ENCODE data around the gene GMDS. TPM values are rescaled to one million over a fixed set of nuclear protein-coding genes. Genes with fewer than 3 reads are reported as not detected.

Gene GMDS
- total and polyA plus RNA-seq, 2 of the 13 experiments (the other 11 are each of a cell fraction or from before 2014, with no cell fraction given): 64.4 to 112 TPM

GRCh38 chr6:1608222-1609040, 637.0 kb downstream of the GMDS start (continued):
- TF ChIP-seq MAZ (IDR thresholded peaks at IDR 0.05; ENCODE audit: borderline replicate concordance, low read depth, low read length) (no peak), MAZ (CRISPR knock-in tag; IDR thresholded peaks at IDR 0.05; ENCODE audit: low read depth) (no peak), ZNF44 (CRISPR knock-in tag; IDR thresholded peaks at IDR 0.05) (no peak), MYPOP (CRISPR knock-in tag; IDR thresholded peaks at IDR 0.05) (no peak), TRAFD1 (CRISPR knock-in tag; IDR thresholded peaks at IDR 0.05; ENCODE audit: borderline replicate concordance) (no peak), MTA1 (CRISPR knock-in tag; IDR thresholded peaks at IDR 0.05; ENCODE audit: borderline replicate concordance) (0 out of 2 replicates have a peak, but pooled peaks have one; percentile 19), ATF2 (CRISPR knock-in tag; IDR thresholded peaks at IDR 0.05) (no peak), ZBTB34 (CRISPR knock-in tag; IDR thresholded peaks at IDR 0.05) (no peak), HMGXB3 (CRISPR knock-in tag; IDR thresholded peaks at IDR 0.05; ENCODE audit: borderline replicate concordance) (no peak), NFKB2 (CRISPR knock-in tag; IDR thresholded peaks at IDR 0.05; ENCODE audit: borderline replicate concordance) (no peak), DMAP1 (CRISPR knock-in tag; IDR thresholded peaks at IDR 0.05) (no peak), NFIB (CRISPR knock-in tag; IDR thresholded peaks at IDR 0.05; ENCODE audit: borderline replicate concordance) (no peak), ADNP (CRISPR knock-in tag; IDR thresholded peaks at IDR 0.05) (no peak), MTF2 (CRISPR knock-in tag; IDR thresholded peaks at IDR 0.05; ENCODE audit: borderline replicate concordance) (0 out of 2 replicates have a peak, but pooled peaks have one; percentile 2), SOX13 (IDR thresholded peaks at IDR 0.05) (0 out of 2 replicates have a peak, but pooled peaks have one; percentile 9), SOX13 (CRISPR knock-in tag; conservative IDR thresholded peaks at IDR 0.05 in 1 of 2, IDR thresholded peaks at IDR 0.05 in 1 of 2) (no peak), ZNF333 (CRISPR knock-in tag; IDR thresholded peaks at IDR 0.05; ENCODE audit: borderline replicate concordance) (peak; percentile 11; the same call in 1 of the 2 replicates), ZNF549 (CRISPR knock-in tag; IDR thresholded peaks at IDR 0.05) (no peak)
